ENCODE measurements around the gene GADD45G.

DNA sequence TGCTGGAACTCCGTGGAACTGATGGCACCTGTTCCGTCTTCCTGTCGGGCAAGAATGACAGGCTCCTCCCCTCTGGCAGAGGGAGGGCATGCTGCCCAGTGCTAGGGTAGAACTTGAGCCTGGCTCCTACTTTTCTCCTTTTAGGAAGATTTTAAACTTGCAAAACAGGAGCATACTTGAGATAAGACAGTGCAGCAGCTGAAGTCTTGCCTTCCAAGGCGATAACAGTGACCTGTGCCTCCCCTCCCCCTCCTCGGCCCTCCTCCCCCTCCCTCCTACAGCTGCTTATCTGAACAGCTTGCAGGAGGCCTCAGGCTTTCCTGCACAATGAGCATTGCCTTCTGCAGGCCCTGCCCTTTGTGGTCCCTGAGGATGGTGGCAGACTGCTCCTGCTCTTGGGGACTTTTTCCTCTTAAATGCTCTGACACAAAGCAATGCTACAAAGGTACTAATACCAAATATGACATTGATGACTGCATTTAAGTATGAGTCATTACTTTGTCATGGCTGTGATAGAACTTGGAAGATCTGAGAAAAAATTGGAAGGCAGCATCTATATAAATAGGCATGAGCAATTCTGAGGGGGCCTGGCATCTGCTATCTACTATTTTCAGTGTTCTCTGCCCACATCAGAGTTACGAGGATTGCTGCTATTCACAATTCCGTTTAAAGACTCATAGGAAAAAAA lies 2.0 kb downstream of the GADD45G start:
- peak; percentile 63 for TF ChIP-seq POLR2AphosphoS5 (IDR thresholded peaks at IDR 0.05)
- peak; percentile 71 for TF ChIP-seq EP300 (conservative IDR thresholded peaks at IDR 0.05; ENCODE audit: poor library complexity, severe bottlenecking)
- TF ChIP-seq TAF1 (IDR thresholded peaks at IDR 0.05; ENCODE audit: low read depth), result peak; percentile 20
- TF ChIP-seq, protein P1, sequence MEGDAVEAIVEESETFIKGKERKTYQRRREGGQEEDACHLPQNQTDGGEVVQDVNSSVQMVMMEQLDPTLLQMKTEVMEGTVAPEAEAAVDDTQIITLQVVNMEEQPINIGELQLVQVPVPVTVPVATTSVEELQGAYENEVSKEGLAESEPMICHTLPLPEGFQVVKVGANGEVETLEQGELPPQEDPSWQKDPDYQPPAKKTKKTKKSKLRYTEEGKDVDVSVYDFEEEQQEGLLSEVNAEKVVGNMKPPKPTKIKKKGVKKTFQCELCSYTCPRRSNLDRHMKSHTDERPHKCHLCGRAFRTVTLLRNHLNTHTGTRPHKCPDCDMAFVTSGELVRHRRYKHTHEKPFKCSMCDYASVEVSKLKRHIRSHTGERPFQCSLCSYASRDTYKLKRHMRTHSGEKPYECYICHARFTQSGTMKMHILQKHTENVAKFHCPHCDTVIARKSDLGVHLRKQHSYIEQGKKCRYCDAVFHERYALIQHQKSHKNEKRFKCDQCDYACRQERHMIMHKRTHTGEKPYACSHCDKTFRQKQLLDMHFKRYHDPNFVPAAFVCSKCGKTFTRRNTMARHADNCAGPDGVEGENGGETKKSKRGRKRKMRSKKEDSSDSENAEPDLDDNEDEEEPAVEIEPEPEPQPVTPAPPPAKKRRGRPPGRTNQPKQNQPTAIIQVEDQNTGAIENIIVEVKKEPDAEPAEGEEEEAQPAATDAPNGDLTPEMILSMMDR (IDR thresholded peaks at IDR 0.05; ENCODE audit: poor library complexity, severe bottlenecking), result no peak
- TF ChIP-seq, protein P2, sequence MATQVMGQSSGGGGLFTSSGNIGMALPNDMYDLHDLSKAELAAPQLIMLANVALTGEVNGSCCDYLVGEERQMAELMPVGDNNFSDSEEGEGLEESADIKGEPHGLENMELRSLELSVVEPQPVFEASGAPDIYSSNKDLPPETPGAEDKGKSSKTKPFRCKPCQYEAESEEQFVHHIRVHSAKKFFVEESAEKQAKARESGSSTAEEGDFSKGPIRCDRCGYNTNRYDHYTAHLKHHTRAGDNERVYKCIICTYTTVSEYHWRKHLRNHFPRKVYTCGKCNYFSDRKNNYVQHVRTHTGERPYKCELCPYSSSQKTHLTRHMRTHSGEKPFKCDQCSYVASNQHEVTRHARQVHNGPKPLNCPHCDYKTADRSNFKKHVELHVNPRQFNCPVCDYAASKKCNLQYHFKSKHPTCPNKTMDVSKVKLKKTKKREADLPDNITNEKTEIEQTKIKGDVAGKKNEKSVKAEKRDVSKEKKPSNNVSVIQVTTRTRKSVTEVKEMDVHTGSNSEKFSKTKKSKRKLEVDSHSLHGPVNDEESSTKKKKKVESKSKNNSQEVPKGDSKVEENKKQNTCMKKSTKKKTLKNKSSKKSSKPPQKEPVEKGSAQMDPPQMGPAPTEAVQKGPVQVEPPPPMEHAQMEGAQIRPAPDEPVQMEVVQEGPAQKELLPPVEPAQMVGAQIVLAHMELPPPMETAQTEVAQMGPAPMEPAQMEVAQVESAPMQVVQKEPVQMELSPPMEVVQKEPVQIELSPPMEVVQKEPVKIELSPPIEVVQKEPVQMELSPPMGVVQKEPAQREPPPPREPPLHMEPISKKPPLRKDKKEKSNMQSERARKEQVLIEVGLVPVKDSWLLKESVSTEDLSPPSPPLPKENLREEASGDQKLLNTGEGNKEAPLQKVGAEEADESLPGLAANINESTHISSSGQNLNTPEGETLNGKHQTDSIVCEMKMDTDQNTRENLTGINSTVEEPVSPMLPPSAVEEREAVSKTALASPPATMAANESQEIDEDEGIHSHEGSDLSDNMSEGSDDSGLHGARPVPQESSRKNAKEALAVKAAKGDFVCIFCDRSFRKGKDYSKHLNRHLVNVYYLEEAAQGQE (IDR thresholded peaks at IDR 0.05; ENCODE audit: borderline replicate concordance), result peak; percentile 57
- TF ChIP-seq SMC3 (conservative IDR thresholded peaks at IDR 0.05; ENCODE audit: poor library complexity), result peak; percentile 26
